Transverse colon (tissue), 4 donors: ENCODE data around the gene CXXC1. TPM values are rescaled to one million over a fixed set of nuclear protein-coding genes. Genes with fewer than 3 reads are reported as not detected.

Source experiments
- DNase-seq: peaks from one replicate; pipeline ENCODE4 v3.0.0-alpha.2; 2019
- H3K27ac ChIP-seq, 4 donors: fragments of 200-600 bp; sonication (generic); 2 replicates each; pipeline ENCODE4 v1.5.1; 2016 to 2018; ENCODE audit warnings: inconsistent platforms in 4 of 4
- H3K27me3 ChIP-seq: fragments of 200-600 bp; sonication (generic); 2 replicates; pipeline ENCODE4 v1.5.1; 2017; ENCODE audit warnings: inconsistent platforms
- H3K36me3 ChIP-seq, 4 donors: fragments of 200-600 bp; sonication (generic); 2 replicates each; pipeline ENCODE4 v1.5.1; 2017 to 2019; ENCODE audit warnings: inconsistent platforms in 4 of 4
- H3K4me1 ChIP-seq, 4 donors: fragments of 200-600 bp; sonication (generic); 2 replicates each; pipeline ENCODE4 v1.5.1; 2017 to 2020; ENCODE audit warnings: inconsistent platforms in 4 of 4
- H3K4me3 ChIP-seq, 4 donors: fragments of 200-600 bp; sonication (generic); 1 replicate in 1 of 4; 2 replicates in 3 of 4; pipeline versions ENCODE4 v1.5.1 to v1.6.1; 2017 to 2019; ENCODE audit warnings: inconsistent platforms in 4 of 4
- H3K9me3 ChIP-seq, 2 donors: fragments of 200-600 bp; sonication (generic); 2 replicates each; pipeline ENCODE4 v1.5.1; 2017 to 2019; ENCODE audit warnings: inconsistent platforms in 2 of 2
- CTCF ChIP-seq, 5 experiments: fragments of 200-600 bp in 3 of 5; fragments of 450-650 bp in 2 of 5; sonication (generic) in 3 of 5; IDR thresholded peaks; 1 replicate in 2 of 5; 2 replicates in 3 of 5; pipeline ENCODE4 v1.5.1; 2016 to 2017; ENCODE audit warnings: antibody characterized with exemption in 5 of 5, inconsistent platforms in 3 of 5, mild to moderate bottlenecking in 2 of 5, moderate library complexity in 1 of 5
- EP300 ChIP-seq: sonication (generic); formaldehyde crosslinking; IDR thresholded peaks from one replicate; pipeline ENCODE4 v1.6.1; 2017; ENCODE audit warnings: antibody characterized with exemption, low read depth
- POLR2A ChIP-seq: fragments of 450-650 bp; IDR thresholded peaks from one replicate; pipeline ENCODE4 v1.6.1; 2016; ENCODE audit warnings: antibody characterized with exemption, mild to moderate bottlenecking, moderate library complexity
- POLR2AphosphoS5 ChIP-seq, 3 donors: sonication (generic); formaldehyde crosslinking; IDR thresholded peaks; one replicate each; pipeline ENCODE4 v1.6.1; 2016; ENCODE audit warnings: antibody characterized with exemption in 3 of 3
- WGBS, 2 donors: methylation state at CpG; one replicate each; pipeline ENCODE4 v1.1.5; 2018; ENCODE audit warnings: low coverage in 1 of 2; 5-methylcytosine and 5-hydroxymethylcytosine counted together
- in situ Hi-C, 4 donors: fragments of 200-750 bp; cut with MboI; loops; one replicate each; pipeline versions ENCODE4 v1.15.0 to v1.15.1; 2017; ENCODE audit warnings: low sequenced_read_pairs in 3 of 4, low pct_ligation_motif_present in 1 of 4, low pct_unique_long_range_greater_than_20kb in 1 of 4
- intact Hi-C: fragments of 100-400 bp; cut with DNase I; formaldehyde crosslinking; loops from one replicate; pipeline ENCODE4 v1.15.1; 2023; ENCODE audit warnings: low total_unique reads
- total RNA-seq, 4 donors: library from RNA; depleted of rRNA; stranded (reverse); fragments of >200 nt; gene quantifications; one replicate each; pipeline ENCODE4 v1.1.0, GENCODE V29; 2016

Gene CXXC1
- total RNA-seq, 4 donors from 2014 or later = 68.9 to 234 (median 117) TPM

- DNase-seq = no peak
- no peak for TF ChIP-seq EP300
- Histone ChIP-seq H3K4me1 (peaks cover 4 to 14% (median 8%) of the 10 kb centered on the region in 4 donors), H3K27ac (no peak overlapping the region), H3K4me3 (no peak overlapping the region), H3K27me3 (peaks cover 51% of the 10 kb centered on the region), H3K36me3 (no peaks in the 10 kb centered on the region), H3K9me3 (peaks cover 0 to 2% of the 10 kb centered on the region in 2 donors)
- intact Hi-C loops = no loop called here
- 67 to 79% methylated on average over 7 of the region's 7 CpGs for WGBS, 2 donors
- in situ Hi-C loops = loop anchor here in 1 of 4 donors (25.0 kb wide), 2 partner anchors 813 to 912 kb away; partner anchors contain the start of genes C18orf32 and RPL17
Observed at GRCh38 chr18:50299626-50300388, 12.3 kb upstream of the CXXC1 start.

DNA sequence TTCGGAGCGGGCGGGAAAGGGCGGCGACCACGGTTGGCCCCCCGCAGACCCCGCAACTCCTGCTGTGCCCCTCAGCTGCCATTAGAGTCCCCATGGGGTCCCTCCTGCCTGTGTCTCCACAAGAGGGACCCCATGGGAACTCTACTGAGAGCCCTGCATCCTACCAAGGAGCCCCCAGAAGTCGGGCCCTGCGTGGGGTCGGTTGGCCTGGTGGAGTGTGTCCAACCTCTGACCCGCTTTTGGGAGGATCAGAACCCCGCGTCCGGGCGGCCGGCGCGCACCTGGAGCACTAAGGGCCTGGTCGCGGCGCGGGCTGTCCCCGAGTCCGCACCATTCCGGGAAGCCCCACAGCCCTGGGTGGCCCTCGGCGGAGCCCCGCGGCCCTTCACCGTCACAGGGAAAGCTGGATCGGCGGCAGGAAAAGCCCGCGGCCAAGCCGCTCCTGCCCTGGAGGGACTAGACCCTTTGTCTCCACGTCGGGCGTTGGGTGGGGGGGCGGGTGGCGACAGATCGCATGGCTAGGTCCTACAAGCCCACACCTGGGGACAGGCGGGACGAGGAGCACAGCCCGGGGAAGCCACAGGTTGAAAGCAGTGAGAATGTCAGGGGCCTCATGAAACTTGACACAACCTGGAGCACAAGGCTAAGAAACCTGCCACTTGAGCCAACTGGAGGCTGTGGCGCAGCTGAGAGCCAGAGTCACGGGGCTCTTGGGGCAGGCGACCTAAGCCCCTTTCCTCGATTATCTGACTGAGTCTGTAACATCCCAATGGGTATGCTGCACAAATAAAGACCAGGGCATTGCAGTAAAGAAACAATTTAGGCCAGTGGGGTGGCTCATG is 11.2 kb upstream of the CXXC1 start:
- H3K27me3 ChIP-seq = peaks cover 39% of the 10 kb centered on the region
- WGBS, 2 donors = 57% methylated on average over 24 of the region's 49 CpGs; no CpG with 5 or more reads in 1 of the 2 donors
- no peaks in the 10 kb centered on the region for H3K9me3 ChIP-seq
- TF ChIP-seq CTCF (IDR thresholded peaks at IDR 0.05) (no peak), POLR2AphosphoS5 (IDR thresholded peaks at IDR 0.05) (no peak), POLR2A (no peak), EP300 (no peak)
- no peaks in the 10 kb centered on the region for H3K36me3 ChIP-seq
- intact Hi-C loops (no loop called here), in situ Hi-C loops (loop anchor here in 1 of 4 donors (25.0 kb wide), 1 partner anchor 811 kb away; the partner anchor contains the start of genes C18orf32 and RPL17)
- H3K27ac ChIP-seq = no peak overlapping the region
- peak overlapping the region in 3 of 4 donors; percentile 17 to 46 (median 34) for H3K4me3 ChIP-seq
- no peak for DNase-seq
- H3K4me1 ChIP-seq = peaks cover 4 to 14% (median 8%) of the 10 kb centered on the region in 4 donors

- H3K4me1 ChIP-seq = peaks cover 4 to 14% (median 8%) of the 10 kb centered on the region in 4 donors
- TF ChIP-seq POLR2AphosphoS5 (IDR thresholded peaks at IDR 0.05) (no peak), CTCF (IDR thresholded peaks at IDR 0.05) (no peak), EP300 (no peak), POLR2A (no peak)
- in situ Hi-C loops (loop anchor here in 1 of 4 donors (25.0 kb wide), 1 partner anchor 811 kb away; the partner anchor contains the start of genes C18orf32 and RPL17), intact Hi-C loops (no loop called here)
- H3K9me3 ChIP-seq = no peaks in the 10 kb centered on the region
- peaks cover 36% of the 10 kb centered on the region for H3K27me3 ChIP-seq
- DNase-seq = peak; percentile 88
- no peaks in the 10 kb centered on the region for H3K36me3 ChIP-seq
- WGBS, 2 donors = 13% methylated on average over 28 of the region's 28 CpGs; no CpG with 5 or more reads in 1 of the 2 donors
- H3K27ac ChIP-seq = no peak overlapping the region
- peak overlapping the region; percentile 17 to 46 (median 26) for H3K4me3 ChIP-seq
Observed at GRCh38 chr18:50297621-50298442, 10.3 kb upstream of the CXXC1 start.

GRCh38 chr18:50293039-50293438 is 5.5 kb upstream of the CXXC1 start:
- intact Hi-C loops (no loop called here), in situ Hi-C loops (loop anchor here in 1 of 4 donors (25.0 kb wide), 1 partner anchor 806 kb away; the partner anchor contains the start of genes C18orf32 and RPL17)
- no peak for DNase-seq
- Histone ChIP-seq H3K9me3 (no peaks in the 10 kb centered on the region), H3K4me3 (no peak overlapping the region), H3K4me1 (peaks cover under 1 to 10% (median 4%) of the 10 kb centered on the region in 4 donors), H3K27ac (no peak overlapping the region), H3K36me3 (no peaks in the 10 kb centered on the region), H3K27me3 (peaks cover under 1% of the 10 kb centered on the region)
- TF ChIP-seq POLR2AphosphoS5 (IDR thresholded peaks at IDR 0.05) (no peak), POLR2A (no peak), EP300 (no peak), CTCF (IDR thresholded peaks at IDR 0.05) (no peak)
- WGBS, 2 donors = 91 to 94% methylated on average over 1 of the region's 1 CpG
